ENCODE data around the gene KRTAP4-7.
"Not testable (repeated sequence)": the region's sequence is repeated elsewhere in the genome, so short reads cannot be mapped to it uniquely, and the experiment has no call there.

The KRTAP4-7 gene

DNA sequence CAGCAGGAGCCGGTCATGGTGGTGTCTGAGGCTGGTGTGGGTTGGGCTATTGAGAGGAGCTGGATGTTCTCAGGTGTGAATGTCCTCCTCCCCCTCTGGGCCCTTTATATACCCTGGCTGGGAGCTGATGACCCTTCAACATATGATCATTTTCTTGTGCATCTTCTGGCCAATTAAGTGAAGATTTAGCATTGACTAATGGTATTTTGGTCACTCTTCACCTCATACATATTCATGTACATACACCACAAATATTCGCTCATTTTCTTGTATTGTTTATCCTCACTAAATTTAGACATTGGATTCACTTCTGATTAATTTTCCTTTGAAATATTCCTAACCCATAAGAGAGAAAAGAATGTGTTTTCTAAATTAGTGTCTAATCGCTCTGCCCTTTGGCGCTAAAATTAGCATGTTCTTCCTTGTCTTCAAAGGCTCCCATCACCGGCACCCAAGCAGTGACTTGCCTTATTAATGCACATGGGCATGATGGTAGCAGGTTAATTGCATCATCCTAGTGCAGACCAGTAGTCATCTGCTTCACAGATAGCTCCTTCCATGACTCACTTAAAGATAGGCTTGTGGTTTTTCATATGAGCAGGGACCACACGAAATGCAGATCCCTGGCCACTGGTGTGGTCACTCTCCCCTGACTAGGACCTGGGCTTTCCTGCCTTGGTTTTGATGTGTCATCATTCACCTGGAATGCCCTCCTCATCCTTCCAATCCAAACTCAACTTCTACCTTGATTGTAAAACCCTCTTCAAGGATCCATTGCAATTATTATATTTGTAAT is 17.9 kb upstream of the KRTAP4-7 start, which contains the start of gene KRTAP2-4:
Gene KRTAP2-4 (minus strand): TSS at position 51 of the 796 bp plus-strand sequence. CDS start 34 bp downstream, at position 17.
- DNase-seq = no peak

DNA sequence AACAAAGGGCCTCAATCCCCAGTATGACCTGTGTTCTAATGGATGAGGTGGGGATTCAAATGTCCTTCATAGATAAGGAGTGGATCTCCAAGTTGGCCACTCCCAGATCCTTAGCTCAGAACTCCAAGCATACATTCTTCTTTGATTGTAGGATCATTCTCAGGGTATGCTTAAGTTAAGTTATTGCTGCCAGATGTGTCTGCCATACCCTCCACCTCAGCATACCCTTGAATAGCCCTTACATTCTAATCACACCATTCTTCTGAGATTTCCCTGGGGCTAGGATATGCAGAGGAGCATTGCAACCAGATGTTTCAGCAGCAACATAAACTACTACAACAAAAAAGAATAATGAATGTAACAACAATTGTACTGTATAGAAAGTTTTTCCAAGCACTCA is 16.7 kb upstream of the KRTAP4-7 start:
- no peak for DNase-seq

DNA sequence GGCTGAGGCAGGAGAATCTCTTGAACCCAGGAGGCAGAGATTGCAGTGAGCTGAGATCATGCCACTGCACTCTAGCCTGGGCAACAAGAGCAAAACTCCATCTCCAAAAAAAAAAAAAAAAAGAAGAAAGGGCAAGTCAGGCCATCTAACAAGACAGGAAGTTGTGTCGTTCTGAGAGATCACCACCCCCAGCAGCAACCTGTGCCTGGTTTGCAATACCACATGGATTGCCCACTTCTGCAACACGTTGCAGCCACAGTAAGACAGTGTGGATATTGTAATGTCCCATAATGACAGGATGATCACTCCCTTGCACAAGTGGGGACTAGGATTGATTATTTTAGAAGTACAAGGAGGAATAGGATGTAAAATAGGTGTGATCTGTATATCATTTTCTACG is 14.9 kb upstream of the KRTAP4-7 start:
- no peak for DNase-seq

DNA sequence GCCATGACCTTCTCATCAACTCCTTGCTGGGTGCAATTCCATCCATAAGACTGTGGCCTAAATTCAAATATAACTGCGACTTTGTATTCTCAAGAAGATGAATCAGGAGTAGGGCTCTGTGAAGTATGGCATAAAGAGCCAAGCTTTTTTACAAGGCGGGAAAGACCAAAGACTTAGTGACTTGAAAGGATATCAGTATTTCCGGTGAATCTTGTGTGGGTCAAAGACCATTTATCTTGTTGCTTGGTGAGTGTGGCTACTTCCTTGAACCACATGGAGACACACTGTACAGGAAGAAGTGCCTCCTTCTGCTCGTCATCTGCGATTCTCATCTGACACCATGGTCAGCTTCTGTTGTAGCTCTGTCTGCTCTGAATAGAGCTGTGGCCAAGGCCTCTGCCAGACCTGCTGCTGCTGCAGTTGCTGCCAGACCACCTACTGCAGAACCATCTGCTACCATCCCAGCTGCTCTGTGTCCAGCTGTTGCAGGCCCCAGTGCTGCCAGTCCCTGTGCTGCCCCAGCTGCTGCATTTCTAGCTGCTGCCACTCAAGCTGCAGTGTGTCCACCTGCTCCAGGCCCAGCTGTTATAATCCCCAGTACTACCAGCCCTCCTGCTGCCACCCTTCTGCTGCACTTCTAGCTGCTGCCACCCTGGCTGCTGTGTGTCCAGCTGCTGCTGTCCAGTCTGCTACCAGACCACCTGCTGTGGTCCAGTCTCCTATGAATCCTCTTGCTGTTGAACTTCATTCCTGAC is 12.2 kb upstream of the KRTAP4-7 start:
- peak; percentile 14 for DNase-seq

DNA sequence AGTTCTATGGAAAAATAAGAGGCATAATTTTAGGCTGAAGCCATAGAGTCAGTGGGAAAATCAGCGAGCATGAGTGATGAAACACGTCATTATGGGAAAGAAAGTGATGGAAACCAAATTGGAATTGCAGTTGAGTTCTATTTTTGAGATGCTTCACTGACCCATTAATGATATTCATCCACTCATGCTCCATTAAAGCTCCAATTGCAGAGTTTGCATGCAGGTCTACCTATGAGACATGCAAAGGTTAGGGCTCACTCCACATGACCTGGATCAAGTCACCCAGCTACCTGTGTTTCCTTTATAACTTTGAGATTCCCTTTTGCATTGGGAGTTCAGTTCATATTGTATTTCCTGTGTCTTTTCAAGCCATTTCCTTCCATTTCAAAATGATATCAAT is 10.3 kb upstream of the KRTAP4-7 start:
- no peak for DNase-seq

DNA sequence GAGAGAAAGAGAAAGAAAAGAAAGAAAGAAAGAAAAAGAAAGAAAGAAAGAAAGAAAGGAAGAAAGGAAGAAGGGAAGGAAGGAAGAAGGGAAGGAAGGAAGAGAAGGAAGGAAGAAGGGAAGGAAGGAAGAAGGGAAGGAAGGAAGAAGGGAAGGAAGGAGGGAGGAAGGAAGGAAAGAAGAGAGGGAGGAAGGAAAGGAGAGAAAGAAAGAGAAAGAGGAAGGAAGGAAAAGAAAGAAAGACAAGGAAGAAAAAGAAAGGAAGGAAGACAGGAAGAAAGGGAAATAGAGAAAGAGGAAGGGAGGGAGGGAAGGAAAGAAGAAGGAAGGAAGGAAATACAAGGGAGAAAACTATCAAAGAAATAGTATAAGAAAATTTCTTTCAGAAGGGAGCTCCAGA is 7.2 kb upstream of the KRTAP4-7 start:
- no peak for DNase-seq

DNA sequence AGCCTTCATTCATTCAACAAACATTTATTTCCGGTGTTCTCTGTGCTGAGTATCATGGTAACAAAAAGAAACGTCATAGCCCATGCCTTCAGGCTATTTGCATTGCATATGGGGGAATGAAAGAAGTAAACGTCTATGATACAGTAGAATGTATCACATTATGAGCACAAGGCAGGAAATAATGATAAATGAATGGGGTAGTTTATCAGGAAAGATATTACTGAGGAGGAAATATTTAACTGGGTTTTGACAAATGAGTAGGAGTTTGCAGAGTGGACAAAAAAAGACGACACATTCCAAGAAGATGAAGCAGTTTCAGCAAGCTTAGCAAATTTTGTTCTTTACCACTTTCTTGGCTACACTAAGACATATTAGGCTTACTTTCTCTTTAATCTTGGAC is 1.3 kb upstream of the KRTAP4-7 start:
- DNase-seq = no peak

DNA sequence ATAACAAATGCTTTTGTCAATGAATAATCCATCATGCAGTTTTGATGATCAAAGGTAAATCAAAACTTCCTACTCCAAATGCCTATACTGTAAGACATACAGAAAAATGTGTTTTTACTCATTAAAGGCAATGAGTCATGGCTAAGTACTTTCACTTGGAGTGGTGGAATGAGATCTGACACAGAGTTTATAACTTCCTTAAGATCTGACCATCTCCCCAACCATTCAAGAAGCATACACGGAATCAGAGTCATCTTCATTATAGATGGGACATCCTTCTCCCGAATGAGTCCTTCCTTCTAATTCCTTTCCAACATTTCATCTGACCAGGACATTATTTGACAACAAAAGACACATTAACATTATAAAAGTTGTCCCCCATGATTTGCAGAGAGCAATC is 523 bp upstream of the KRTAP4-7 start:
- DNase-seq = not testable (repeated sequence)

DNA sequence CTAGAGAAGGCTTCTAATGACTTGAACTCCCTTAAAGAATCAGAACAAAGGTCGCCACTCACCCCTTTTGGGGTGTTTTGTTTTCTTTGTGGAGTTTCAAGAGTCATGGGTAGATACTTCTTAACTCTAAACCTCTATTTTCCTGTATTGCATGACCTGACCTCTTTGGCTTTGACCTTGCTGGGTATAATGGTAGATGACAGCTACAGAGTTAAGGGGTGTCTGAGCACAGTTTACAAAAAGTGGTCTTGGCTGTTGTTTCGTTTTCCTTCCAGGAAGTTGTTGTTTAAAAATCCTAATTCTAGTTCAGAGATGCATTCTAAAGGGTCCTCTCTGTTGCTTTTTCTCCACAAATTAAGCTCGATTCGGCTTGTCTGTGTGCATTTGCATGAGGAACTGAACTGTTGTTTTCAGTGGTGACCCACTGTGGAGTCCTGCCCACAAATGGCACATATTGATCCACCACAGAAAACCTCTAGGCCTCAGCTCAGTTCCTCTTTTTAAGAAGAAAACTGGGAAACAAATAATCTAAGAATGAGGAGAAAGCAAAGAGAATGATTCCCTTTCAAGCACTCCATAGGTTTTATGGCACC is 4.9 kb downstream of the KRTAP4-7 start:
- not testable (repeated sequence) for DNase-seq

DNA sequence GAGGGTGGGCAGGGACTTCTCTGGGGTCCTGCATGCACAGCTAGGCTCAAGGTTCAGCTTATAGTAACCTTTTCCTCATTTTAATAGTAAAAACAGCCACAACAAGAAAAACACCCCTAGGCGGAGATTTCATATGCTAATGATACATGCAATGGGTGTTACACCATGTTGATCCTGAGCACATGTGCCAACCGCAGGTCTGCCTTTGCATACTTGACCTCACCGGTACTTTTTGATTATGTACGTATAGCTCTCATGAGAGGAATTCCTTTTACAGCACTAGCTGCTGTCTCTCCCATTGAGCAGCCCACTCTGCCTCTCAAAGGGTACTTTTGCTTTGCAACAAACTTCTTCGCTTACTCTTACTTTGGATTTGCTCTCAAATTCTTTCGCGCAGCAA is 12.1 kb downstream of the KRTAP4-7 start:
- DNase-seq = no peak

DNA sequence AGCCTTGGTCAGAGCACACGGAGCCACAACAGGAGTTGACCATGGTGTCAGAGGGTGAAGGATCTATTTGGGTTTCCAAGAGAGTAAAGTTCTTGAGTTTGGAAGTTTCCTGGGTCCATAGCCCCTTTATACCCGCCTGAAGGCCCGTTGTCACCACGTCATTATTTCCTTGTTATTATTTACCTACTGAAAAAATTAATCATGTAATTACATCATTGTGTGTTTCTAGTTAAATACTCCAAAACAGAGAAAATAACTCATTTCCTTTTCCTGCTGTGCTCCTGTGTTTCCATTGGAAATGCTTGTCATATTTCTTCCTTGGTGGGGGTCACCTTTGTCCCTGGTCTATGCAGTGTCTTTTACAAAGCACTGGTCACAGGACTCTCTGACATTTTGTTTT is 14.1 kb downstream of the KRTAP4-7 start, which contains the start of gene KRTAP4-8:
Gene KRTAP4-8 (minus strand): TSS at position 101 of the 400 bp plus-strand sequence. CDS start 58 bp downstream, at position 43.
- DNase-seq = no peak

DNA sequence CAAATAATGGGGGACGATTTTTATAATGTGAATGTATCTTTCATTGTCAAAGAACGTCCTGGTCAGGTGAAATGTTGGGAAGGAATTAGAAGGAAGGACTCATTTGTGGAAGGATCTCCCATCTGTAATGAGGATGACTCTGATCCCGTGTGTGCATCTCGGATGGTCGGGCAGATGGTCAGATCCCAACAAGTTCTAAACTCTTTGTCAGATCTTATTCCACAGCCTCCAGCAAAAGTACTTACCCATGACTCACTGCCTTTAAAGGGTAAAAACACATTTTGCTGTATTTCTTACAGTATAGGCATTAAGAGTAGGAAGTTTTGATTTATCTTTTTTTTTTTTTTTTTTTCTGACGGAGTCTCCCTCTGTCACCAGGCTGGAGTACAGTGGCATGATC is 14.5 kb downstream of the KRTAP4-7 start:
- no peak for DNase-seq

DNA sequence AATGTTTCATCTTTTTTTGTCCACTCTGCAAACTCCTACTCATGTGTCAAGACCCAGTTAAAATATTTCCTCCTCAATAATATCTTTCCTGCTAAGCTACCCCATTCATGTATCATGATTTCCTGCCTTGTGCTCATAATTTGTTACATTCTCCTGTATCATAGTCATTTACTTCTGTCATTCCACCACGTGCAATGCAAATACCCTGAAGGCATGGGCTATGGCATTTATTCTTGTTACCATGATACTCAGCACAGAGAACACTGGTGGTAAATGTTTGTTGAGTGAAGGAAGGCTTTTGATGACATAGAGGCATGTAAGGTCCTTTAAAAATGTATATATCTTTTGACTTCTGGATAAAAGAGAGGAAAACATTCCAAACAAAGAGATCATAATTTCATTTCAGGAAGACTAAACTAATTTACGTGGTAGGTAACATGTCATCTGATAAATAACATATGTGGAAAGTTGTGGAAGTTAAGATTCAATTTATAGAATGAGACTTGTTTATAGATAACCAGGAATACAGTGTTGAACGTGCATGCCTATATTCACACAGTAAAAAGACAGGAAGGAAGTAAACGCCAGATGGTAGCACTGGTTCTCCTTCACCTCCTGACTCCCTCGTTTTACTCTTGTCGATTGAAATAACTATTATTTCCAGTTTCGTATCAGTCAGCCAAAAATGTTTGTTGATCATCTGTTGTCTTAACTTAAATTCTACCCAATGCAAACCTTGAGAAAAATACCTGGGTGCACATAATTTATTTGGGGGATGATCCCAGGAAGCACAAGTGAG is 15.9 kb downstream of the KRTAP4-7 start:
- DNase-seq = not testable (repeated sequence)

DNA sequence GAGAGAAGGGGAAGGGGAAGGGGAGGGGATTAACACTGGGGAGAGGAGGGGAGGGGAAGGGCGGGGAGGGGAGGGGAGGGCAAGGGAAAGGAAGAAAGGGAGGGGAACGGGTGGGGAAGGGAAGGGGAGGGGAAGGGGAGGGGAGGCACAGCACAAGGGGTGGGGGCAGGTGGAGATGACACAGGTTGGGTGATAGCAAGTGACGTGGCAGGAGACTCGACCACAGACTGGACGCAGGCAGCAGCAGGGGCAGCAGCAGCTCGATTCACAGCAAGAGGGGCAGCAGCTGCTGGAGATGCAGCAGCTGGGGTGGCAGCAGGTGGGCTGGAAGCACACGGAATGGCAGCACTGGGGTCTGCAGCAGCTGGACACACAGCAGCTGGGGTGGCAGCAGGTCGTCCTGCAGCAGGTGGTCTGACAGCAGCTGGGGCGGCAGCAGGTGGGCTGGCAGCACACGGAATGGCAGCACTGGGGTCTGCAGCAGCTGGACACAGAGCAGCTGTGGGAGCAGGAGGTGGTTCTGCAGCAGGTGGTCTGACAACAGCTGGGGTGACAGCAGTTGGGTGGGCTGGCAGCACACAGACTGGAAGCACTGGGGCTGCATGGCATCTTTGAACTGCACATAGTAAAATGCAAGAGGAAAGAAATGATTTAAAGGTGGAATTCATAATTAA is 17.8 kb downstream of the KRTAP4-7 start, which contains the start of gene KRTAP4-16:
Gene KRTAP4-16 (minus strand): TSS at position 624 of the 674 bp plus-strand sequence. CDS start 0 bp downstream, at position 624.
- DNase-seq = no peak

DNA sequence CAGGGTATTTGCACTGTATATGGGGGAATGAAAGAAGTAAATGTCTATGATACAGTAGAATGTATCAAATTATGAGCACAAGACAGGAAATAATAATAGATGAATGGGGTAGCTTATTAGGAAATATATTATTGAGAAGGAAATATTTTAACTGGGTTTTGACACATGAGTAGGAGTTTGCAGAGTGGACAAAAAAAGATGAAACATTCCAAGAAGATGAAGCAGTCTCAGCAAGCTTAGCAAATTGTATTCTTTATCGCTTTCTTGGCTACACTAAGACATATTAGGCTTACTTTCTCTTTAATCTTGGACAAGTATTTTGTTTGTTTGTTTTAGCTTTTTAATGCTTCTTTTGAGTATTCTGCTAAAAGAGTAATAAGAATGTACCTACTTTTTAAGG is 19.9 kb downstream of the KRTAP4-7 start:
- no peak for DNase-seq

DNA sequence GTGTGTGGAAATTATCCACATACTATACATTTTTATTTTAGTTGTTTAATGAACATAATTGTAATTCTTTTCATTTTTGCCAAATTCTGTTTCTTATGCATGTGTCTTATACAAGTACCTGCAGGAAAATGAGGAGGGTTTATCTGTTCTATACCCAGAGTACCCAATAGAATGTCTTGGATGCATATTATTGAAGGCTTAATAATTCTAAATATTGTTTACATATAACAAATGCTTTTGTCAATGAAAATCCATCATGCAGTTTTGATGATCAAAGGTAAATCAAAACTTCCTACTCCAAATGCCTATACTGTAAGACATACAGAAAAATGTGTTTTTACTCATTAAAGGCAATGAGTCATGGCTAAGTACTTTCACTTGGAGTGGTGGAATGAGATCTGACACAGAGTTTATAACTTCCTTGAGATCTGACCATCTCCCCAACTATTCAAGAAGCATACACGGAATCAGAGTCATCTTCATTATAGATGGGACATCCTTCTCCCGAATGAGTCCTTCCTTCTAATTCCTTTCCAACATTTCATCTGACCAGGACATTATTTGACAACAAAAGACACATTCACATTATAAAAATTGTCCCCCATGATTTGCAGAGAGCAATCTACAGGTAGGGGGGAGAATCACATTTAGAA is 20.6 kb downstream of the KRTAP4-7 start:
- not testable (repeated sequence) for DNase-seq

DNA sequence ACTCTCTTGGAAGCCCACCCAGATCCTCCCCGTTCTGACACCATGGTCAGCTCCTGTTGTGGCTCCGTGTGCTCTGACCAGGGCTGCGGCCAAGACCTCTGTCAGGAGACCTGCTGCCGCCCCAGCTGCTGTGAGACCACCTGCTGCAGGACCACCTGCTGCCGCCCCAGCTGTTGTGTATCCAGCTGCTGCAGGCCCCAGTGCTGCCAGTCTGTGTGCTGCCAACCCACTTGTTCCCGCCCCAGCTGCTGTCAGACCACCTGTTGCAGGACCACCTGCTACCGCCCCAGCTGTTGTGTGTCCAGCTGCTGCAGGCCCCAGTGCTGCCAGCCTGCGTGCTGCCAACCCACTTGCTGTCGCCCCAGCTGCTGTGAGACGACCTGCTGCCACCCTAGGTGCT is 21.4 kb downstream of the KRTAP4-7 start, which contains the start of gene KRTAP4-9:
Gene KRTAP4-9 (plus strand): TSS at position 43 of the 400 bp plus-strand sequence. CDS start 0 bp downstream, at position 43.
- DNase-seq = not testable (repeated sequence)

DNA sequence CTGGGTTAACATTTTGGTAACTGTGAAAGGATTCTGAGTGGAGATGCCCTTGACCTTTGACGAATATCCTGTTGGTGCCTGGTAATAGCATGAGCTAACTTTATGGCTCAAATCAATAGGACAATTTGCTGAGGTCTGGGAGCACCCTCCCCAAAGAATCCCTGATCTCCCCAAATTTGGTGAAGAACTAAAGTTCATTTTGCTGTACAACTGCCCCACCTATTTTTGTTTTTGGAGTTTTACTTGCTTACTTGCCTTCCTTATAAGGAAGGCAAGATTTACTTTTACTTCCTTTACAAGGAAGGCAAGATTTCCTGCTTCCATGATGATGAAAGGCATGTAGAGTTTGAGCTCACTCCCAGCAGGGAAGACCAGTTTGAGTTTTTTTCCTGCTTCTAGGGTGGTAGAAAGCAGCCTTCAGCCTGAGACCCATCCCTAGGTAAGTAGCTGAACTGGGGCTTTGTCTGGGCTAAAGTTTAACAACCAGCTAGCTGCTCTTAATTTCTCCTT is 24.0 kb downstream of the KRTAP4-7 start:
- no peak for DNase-seq

DNA sequence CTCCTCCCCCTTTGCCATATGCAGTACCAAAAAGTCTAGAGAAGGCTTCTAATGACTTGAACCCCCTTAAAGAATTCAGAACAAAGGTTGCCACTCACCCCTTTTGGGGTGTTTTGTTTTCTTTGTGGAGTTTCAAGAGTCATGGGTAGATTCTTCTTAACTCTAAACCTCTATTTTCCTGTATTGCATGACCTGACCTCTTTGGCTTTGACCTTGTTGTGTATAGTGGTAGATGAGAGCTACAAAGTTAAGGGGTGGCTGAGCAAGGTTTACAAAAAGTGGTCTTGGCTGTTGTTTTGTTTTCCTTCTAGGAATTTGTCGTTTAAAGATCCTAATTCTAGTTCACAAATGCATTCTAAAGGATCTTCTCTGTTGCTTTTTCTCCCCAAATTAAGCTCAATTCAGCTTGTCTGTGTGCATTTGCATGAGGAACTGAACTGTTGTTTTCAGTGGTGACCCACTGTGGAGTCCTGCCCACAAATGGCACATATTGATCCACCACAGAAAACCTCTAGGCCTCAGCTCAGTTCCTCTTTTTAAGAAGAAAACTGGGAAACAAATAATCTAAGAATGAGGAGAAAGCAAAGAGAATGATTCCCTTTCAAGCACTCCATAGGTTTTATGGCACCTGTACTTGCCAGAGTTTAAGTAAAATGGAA is 24.9 kb downstream of the KRTAP4-7 start:
- not testable (repeated sequence) for DNase-seq

DNA sequence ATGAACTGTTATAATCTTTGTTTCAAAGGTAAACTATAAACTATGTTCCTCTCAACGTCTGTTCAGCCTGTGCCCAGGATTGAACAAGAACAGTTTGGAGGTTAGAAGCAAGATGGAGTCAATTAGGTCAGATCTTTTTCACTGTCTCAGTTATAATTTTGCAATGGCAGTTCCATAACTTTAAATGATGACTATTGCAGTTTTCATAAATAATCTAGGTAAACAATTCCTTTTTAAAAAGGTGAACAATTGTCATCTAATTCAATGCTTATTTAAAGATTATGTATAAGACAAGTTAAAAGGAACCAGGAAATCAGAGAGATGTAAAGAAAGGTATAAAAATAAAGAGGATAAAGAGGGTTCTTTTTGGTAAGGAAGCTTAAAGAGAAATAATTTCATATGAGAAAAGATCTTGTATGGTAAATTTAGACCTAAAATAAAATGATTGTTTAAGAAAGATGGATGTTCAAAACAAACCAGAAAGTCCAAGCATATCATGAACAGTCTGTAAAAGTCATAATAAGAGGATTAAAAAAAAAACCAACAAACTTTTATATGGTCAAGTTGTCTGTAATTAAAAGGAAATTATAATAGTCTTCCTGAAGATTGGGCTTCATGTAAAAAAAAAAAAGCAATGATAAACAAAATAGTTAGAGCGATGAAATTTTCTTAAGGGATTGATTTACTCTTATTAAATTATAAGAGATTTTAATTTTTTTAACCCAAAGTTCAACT is 27.4 kb downstream of the KRTAP4-7 start:
- no peak for DNase-seq

All from DMS 273 treated with DMSO at 0.1 percent for 48 hours (cell line).